B cell (primary cell): ENCODE results near the gene UBA3.

Experiments
- EZH2 ChIP-seq: IDR thresholded peaks from 2 replicates; pipeline ENCODE4 v1.6.1; 2012; ENCODE audit warnings: borderline replicate concordance, low read depth, mild to moderate bottlenecking, moderate library complexity, low read length; ENCODE audit not compliant: insufficient read depth, poor library complexity, severe bottlenecking
- TF ChIP-seq, protein P1 (sequence below): fragments of 200-600 bp; IDR thresholded peaks from one replicate; pipeline ENCODE4 v1.8.0; 2022; ENCODE audit warnings: antibody characterized with exemption, mild to moderate bottlenecking

DNA sequence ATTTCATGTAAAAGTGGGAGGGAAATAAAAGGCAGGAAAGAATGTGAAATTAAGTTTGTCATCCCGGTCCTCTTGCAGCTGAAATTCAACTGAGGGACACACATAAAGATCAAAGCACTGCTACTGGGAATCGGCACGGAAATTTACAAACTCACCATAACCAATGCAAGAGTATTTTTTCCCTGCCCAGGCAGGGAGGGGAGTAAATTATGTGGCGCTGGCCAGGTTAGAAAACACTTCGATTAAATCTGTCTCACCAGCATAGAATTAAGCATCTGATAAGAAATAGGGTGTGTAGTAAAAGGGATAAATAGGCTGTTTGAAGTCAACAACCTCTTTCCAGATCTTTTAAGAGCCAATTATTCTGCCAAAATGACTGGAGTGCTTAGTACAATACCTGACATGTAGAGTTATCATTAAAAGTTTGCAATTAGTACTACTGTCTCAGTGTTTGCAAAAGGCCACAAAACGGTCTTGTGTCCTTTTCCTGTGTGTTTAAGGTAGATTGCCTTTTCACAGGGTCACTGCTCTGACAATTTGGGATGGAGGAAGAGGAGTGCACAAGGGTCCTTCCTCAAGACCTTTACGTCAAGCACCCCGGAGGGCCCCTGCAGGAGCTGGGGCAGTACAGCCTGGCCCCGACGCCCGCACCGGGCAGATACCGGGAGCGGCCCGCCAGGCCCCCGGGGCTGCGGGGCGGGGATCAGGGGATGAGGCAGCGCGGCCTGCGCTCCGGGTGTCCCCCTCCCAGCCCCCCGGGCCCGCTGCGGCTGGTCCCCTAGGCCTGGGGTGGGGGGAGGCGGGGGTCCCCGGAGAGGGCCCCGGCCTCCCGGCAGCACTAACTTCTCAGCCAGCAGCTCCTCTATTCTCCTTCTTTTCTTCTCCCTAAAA is 651 bp downstream of the UBA3 start:
- TF ChIP-seq, protein P1, sequence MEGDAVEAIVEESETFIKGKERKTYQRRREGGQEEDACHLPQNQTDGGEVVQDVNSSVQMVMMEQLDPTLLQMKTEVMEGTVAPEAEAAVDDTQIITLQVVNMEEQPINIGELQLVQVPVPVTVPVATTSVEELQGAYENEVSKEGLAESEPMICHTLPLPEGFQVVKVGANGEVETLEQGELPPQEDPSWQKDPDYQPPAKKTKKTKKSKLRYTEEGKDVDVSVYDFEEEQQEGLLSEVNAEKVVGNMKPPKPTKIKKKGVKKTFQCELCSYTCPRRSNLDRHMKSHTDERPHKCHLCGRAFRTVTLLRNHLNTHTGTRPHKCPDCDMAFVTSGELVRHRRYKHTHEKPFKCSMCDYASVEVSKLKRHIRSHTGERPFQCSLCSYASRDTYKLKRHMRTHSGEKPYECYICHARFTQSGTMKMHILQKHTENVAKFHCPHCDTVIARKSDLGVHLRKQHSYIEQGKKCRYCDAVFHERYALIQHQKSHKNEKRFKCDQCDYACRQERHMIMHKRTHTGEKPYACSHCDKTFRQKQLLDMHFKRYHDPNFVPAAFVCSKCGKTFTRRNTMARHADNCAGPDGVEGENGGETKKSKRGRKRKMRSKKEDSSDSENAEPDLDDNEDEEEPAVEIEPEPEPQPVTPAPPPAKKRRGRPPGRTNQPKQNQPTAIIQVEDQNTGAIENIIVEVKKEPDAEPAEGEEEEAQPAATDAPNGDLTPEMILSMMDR: no peak
- TF ChIP-seq EZH2: no peak
